ENCODE data around the gene TP53TG5. TPM values are rescaled to one million over a fixed set of nuclear protein-coding genes. Genes with fewer than 3 reads are reported as not detected.

TP53TG5 gene
- total RNA-seq, 2 donors from 2014 or later, result 0.51 TPM; not detected in 1

- Histone ChIP-seq H3K27ac (no peak overlapping the region), H3K36me3 (no peaks in the 10 kb centered on the region), H3K9me3 (no peaks in the 10 kb centered on the region), H3K4me1 (replicated peaks) (no peaks in the 10 kb centered on the region), H3K27me3 (replicated peaks; ENCODE audit: insufficient read depth) (no peaks in the 10 kb centered on the region), H3K4me3 (no peak overlapping the region)
- TF ChIP-seq POLR2A (IDR thresholded peaks at IDR 0.05) (no peak), POLR2AphosphoS5 (IDR thresholded peaks at IDR 0.05) (no peak)
- TF ChIP-seq, protein P1, sequence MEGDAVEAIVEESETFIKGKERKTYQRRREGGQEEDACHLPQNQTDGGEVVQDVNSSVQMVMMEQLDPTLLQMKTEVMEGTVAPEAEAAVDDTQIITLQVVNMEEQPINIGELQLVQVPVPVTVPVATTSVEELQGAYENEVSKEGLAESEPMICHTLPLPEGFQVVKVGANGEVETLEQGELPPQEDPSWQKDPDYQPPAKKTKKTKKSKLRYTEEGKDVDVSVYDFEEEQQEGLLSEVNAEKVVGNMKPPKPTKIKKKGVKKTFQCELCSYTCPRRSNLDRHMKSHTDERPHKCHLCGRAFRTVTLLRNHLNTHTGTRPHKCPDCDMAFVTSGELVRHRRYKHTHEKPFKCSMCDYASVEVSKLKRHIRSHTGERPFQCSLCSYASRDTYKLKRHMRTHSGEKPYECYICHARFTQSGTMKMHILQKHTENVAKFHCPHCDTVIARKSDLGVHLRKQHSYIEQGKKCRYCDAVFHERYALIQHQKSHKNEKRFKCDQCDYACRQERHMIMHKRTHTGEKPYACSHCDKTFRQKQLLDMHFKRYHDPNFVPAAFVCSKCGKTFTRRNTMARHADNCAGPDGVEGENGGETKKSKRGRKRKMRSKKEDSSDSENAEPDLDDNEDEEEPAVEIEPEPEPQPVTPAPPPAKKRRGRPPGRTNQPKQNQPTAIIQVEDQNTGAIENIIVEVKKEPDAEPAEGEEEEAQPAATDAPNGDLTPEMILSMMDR (IDR thresholded peaks at IDR 0.05), result no peak
- no peak for DNase-seq (ENCODE audit: low spot score)
- intact Hi-C loops (cut with DNase I), result no loop called here
These were observed 54.4 kb downstream of the TP53TG5 start for GRCh38 chr20:45323731-45324130.

DNA sequence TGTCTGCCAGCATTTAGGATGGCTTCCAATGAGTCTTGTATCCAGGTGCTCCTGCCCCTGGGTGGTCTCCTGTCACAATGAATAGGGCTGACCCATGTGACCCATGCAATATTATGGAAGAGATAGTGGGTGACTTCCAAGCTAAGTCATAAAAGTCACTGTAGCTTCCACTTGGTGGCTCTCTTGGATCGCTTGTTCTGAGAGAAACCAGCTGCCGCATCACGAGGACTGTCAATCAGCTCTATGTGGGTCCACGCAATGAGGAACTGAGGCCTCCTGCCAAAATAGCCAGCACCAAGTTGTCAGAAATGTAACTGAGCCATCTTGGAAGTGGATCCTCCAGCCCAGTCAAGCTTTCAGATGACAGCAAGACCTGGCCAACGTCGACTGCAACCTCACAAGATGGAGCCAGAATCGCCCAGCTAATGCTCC, 55.2 kb downstream of the TP53TG5 start:
- Histone ChIP-seq H3K4me3 (no peak overlapping the region), H3K36me3 (no peaks in the 10 kb centered on the region), H3K27ac (no peak overlapping the region), H3K4me1 (replicated peaks) (no peaks in the 10 kb centered on the region), H3K27me3 (replicated peaks; ENCODE audit: insufficient read depth) (no peaks in the 10 kb centered on the region), H3K9me3 (no peaks in the 10 kb centered on the region)
- TF ChIP-seq POLR2A (IDR thresholded peaks at IDR 0.05), result no peak
- TF ChIP-seq, protein P1 (IDR thresholded peaks at IDR 0.05), result peak in 3 of 4 experiments; percentile 17 to 59 (median 54)
- TF ChIP-seq POLR2AphosphoS5 (IDR thresholded peaks at IDR 0.05), result peak; percentile 60
- intact Hi-C loops (cut with DNase I), result no loop called here
- peak; percentile 58 for DNase-seq (ENCODE audit: low spot score)
- 65% methylated on average over 7 of the region's 7 CpGs for WGBS

Small RNAs within 50 kb of the gene (microRNA-seq; reads per million reads assigned to microRNA genes)
- not detected for gene MIR6812

Small RNAs within 50 kb of the gene (small RNA-seq; reads per million reads assigned to genes)
- gene MIR6812, result 0 reads per million in 2 donors

Other genes starting within 250 kb of the TP53TG5 start
- gene PI3, start 203.4 kb downstream of the TP53TG5 start, total RNA-seq, result 1 to 10 TPM in 1 of 2 donors, not detected in 1; 1.5 TPM
- gene SEMG1, start 171.3 kb downstream of the TP53TG5 start, total RNA-seq, result 100 to 1,000 TPM in 1 of 2 donors, under 1 TPM in 1; 0.14 to 250 TPM
- gene SEMG2, start 157.0 kb downstream of the TP53TG5 start, total RNA-seq, result 10 to 100 TPM in 1 of 2 donors, under 1 TPM in 1; 0.18 to 70.5 TPM
- 100 to 1,000 TPM; 168 to 202 TPM for gene SLPI, start 123.8 kb downstream of the TP53TG5 start, total RNA-seq
- not detected for gene RBPJL, start 71.5 kb downstream of the TP53TG5 start, total RNA-seq
- gene MATN4, start 70.0 kb downstream of the TP53TG5 start, total RNA-seq, result under 1 TPM in 1 of 2 donors, not detected in 1; 0.34 TPM
- gene SDC4, start 29.9 kb downstream of the TP53TG5 start, total RNA-seq, result 100 to 1,000 TPM; 123 to 266 TPM
- 10 to 100 TPM; 29.3 to 57.4 TPM for gene SYS1, start 15.2 kb downstream of the TP53TG5 start, total RNA-seq
- 10 to 100 TPM; 33.7 to 34.4 TPM for gene DBNDD2, start 30.0 kb upstream of the TP53TG5 start, total RNA-seq
- 100 to 1,000 TPM in 1 of 2 donors, 10 to 100 TPM in 1; 91.8 to 136 TPM for gene PIGT, start 37.8 kb upstream of the TP53TG5 start, total RNA-seq
- gene WFDC2, start 91.4 kb upstream of the TP53TG5 start, total RNA-seq, result 100 to 1,000 TPM in 1 of 2 donors, 10 to 100 TPM in 1; 100.0 to 122 TPM
- gene SPINT3, start 137.3 kb upstream of the TP53TG5 start, total RNA-seq, result not detected
- gene WFDC6, start 161.2 kb upstream of the TP53TG5 start, total RNA-seq, result 10 to 100 TPM in 1 of 2 donors, not detected in 1; 34.8 TPM
- 100 to 1,000 TPM in 1 of 2 donors, not detected in 1; 137 TPM for gene EPPIN, start 169.1 kb upstream of the TP53TG5 start, total RNA-seq
- not detected for gene WFDC8, start 201.0 kb upstream of the TP53TG5 start, total RNA-seq

Data from prostate gland (tissue), 2 donors.